GM21717 (cell line): ENCODE data around the gene CRB2.
"Not testable (repeated sequence)": the region's sequence is repeated elsewhere in the genome, so short reads cannot be mapped to it uniquely, and the experiment has no call there.

Experiments
- ATAC-seq: cut with Tn5 transposase; IDR thresholded peaks from one replicate; pipeline ENCODE4 v1.9.1; 2021; ENCODE audit warnings: mild to moderate bottlenecking, moderate library complexity; ENCODE audit not compliant: unreplicated experiment

The CRB2 gene

DNA sequence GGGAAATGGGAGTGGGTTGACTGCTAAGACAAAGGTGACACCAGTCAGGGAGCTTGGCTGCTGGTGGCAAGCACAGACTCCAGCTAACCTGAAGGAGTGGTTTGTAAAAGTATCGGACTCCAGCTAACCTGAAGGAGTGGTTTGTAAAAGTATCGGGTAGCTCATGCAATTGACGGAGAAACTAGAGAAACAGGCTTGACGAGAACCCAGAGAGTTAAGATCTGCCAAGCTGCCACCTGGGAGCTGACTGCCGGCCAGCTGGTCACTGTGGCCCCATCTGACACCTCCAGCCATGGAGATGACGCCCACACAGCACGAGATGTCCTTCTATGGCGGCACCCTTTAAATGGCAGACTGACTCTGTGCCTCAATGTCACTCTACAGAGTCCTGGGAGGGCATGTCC lies 28.3 kb upstream of the CRB2 start:
- ATAC-seq, result no peak

DNA sequence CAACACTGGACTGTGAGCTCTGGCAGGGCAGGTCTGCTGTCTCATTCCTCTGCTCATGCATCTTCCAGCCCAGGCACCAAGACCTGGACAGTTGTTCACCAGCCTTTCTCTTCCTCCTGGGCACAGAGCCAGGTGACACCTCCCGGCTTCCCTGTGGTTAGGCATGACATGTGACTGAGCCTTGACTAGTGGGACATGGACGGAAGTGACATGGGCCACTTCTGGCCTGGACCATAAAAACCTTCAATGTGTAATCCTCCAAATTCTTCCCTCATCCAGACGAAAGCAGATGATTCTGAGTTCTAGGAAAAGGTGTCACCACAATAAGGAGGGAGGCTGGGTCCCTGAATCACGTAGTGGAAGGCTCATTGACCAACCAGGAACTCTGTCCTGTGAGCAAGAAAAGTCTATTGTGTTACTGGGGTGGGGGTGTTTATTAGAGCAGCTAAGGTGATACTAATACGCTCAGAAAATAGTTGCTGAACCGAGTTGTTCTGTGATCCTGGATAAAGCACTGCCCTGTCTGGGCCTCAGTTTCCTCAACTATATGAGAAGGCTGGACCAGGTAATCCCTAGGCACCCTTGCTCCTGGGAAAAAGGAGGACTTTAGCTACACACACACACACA lies 26.6 kb upstream of the CRB2 start:
- ATAC-seq, result no peak

GRCh38 chr9:123331346-123332060 lies 24.5 kb upstream of the CRB2 start:
- ATAC-seq, result no peak

DNA sequence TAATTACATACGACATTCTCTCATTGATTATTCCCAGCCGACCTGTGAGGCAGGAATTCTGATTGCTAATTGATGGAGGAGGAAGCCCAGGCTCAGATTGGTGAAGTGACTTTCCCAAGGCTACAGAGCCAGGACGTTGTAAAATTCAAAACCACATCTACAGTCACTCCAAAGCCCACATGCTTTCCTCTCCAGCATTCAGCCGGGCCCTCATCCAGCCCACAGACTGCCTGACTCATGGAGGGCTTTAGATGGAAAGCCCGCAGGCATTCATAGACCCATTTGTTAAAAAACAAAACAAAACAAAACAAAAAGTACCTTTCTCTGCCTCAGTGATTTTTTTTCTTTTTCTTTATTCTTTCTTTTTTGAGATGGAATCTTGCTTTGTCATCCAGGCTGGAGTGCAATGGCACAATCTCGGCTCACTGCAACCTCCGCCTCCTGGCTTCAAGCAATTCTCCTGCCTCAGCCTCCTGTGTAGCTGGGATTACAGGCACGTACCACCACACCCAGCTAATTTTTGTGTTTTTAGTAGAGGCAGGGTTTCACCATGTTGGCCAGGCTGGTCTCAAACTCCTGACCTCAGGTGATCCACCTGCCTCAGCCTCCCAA lies 22.8 kb upstream of the CRB2 start:
- ATAC-seq, result not testable (repeated sequence)

- no peak for ATAC-seq
These were observed 21.4 kb upstream of the CRB2 start for GRCh38 chr9:123334639-123335038.

- no peak for ATAC-seq
These were observed 20.6 kb upstream of the CRB2 start for GRCh38 chr9:123335193-123335985.

DNA sequence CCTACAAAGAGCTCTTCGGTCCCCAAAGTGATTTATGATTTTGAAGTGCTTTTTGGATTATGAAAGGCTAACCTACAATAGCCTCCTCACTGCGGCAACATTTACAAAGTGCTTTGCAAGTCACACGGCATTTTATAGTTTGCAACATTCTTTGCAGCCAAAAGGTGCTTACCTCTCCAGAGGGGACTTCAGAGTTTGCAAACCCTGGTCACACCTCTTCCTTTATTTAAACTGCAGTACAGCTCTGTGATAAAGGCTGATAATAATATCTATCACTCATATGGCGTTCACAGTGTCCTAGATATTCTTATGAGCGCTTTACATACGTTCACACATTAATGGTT lies 20.0 kb upstream of the CRB2 start:
- ATAC-seq, result no peak

GRCh38 chr9:123336449-123336848 lies 19.5 kb upstream of the CRB2 start:
- no peak for ATAC-seq

DNA sequence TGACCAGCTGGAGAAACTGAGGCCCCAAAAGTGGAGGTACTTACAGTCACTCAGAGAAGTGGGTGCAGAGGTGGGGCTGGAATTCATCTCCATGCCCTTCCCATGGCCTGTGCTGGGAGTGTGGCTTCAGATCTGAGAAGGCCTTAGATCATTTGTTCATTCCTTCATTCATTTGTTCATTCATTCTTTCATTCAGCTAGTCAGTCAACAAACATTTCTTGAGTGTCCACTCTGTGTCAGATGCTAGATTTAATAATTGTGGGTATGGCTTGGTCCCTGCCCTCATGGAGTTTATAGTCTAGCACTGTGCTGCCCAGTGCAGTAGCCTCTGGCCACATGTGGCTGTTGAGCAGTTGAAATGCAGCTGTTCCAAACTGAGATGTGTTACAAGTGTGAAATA lies 19.0 kb upstream of the CRB2 start:
- no peak for ATAC-seq

- ATAC-seq, result no peak
These were observed 18.0 kb upstream of the CRB2 start for GRCh38 chr9:123337971-123338370.

- peak; percentile 62 for ATAC-seq
These were observed 17.0 kb upstream of the CRB2 start for GRCh38 chr9:123338710-123339665.

DNA sequence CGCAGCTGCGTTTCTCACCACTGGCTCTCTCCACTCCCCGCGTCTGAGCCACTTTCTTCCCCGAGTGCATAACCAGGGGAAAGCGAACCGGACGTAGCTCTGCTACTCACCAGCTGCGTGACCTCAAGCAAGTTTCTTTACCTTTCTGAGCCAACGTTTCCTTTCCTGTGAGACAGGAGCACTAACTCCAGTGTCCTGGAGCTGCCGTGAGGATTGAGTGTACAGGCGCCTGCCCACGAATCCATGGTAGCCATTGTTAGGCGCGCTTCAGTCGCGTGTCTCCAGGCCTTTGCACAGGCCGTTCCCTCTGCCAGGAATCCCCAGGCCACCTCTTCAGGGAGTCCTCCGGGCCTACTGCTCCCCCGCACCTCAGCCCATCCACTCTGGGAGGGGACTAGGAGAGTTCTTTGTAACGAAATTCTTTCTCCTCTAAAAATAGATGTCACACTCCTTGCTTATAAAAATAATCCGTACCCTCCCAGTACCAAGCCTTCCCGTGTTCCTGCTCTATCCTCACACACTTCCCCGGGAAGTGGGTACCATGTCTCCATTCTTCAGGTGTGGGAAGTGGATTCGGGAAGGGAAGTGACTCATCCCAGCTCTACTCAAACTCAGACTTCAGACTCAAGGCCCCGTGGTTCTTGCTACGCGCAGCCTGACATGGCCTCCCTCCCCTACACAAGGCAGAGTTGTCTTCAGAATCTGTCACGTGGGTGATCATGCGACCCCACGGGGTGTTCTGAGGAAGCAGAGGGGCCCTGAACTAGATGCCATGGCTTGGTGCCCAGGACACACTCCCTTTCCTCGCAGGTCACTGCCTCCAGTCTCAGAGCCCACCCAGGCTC lies 16.1 kb upstream of the CRB2 start:
- ATAC-seq, result peak; percentile 51

- ATAC-seq, result no peak
These were observed 14.2 kb upstream of the CRB2 start for GRCh38 chr9:123341816-123342215.

GRCh38 chr9:123342247-123342646 lies 13.8 kb upstream of the CRB2 start:
- no peak for ATAC-seq

DNA sequence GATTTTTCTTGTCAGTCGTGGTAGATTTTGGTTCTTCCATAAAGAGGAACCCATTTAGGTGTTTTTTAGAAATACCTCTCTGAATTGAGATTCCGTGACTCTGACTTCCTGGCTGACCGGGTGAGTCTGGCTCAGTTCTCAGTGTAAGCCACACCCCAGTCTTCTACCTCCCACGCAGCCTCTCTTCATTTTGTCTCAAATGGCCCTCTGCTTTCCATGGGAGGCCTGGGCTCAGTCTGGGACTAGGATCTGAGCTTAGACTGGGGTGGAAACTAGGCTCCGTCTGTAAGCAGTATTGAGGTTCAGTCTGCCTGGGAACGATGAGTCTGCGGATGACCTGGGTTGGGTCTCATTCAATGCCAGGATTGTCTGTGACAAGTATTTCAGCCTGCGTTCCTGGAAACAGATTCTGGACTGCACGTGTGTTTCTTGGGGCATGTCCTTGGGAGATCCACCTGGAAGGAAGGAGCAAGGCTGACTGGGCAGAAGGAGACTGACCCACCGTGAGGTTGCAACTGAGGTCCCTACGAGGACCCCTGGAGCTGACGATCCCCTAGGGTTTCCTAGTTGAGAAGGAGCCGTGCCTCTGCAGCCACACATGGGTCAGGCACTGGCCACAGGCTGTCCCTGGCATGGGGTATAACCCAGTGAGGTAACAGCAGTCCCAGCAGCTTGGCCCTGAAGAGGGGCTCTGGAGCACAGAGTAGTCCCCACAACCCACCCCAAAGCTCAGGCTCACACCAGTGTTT lies 12.4 kb upstream of the CRB2 start:
- peak; percentile 25 for ATAC-seq

- no peak for ATAC-seq
These were observed 11.6 kb upstream of the CRB2 start for GRCh38 chr9:123344192-123344949.

DNA sequence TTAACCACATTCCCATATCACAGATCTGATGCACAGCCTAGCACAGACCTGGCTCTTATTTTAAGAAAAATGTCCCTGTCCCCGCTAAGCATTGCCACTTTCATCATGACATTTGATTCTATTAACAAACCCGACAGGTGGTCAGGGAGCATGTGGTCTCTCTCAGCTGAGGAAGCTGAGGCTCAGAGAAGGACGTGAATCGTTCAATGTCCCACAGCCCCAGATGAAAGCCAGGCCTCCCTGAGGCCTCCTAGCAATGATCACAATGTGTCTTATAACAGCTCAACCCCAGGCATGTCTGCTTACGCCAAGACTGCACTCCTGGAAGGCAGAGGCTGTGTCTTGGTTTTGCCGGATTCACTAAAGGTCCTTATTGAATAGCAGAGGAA lies 10.4 kb upstream of the CRB2 start:
- ATAC-seq, result no peak

DNA sequence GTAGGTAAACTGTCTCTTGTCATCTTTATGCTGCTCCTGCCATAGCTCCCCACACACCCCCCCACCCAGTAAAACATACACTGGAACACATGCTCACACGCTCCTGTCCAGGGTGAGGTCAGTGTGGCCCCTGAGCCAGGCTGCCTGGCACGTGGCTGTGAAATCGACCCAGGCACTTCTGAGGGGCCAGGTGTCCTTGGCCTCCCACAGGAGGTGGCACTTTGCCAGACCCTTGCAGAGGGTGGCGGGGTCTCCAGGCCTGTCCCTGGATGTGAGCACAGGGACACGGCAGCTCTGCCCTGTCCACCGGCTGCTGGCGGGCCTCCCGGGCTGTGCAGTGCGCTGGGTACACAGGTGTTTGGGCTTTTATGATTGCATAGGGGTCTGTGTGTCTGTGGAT lies 10.0 kb upstream of the CRB2 start:
- ATAC-seq, result no peak
